Transverse colon (tissue), 4 donors: ENCODE results near the gene GNG7. TPM values are rescaled to one million over a fixed set of nuclear protein-coding genes. Genes with fewer than 3 reads are reported as not detected.
"Not testable (repeated sequence)": the region's sequence is repeated elsewhere in the genome, so short reads cannot be mapped to it uniquely, and the experiment has no call there.

Experiments
- DNase-seq: peaks from one replicate; pipeline ENCODE4 v3.0.0-alpha.2; 2019
- H3K27ac ChIP-seq, 4 donors: fragments of 200-600 bp; sonication (generic); 2 replicates each; pipeline ENCODE4 v1.5.1; 2016 to 2018; ENCODE audit warnings: inconsistent platforms in 4 of 4
- H3K27me3 ChIP-seq: fragments of 200-600 bp; sonication (generic); 2 replicates; pipeline ENCODE4 v1.5.1; 2017; ENCODE audit warnings: inconsistent platforms
- H3K36me3 ChIP-seq, 4 donors: fragments of 200-600 bp; sonication (generic); 2 replicates each; pipeline ENCODE4 v1.5.1; 2017 to 2019; ENCODE audit warnings: inconsistent platforms in 4 of 4
- H3K4me1 ChIP-seq, 4 donors: fragments of 200-600 bp; sonication (generic); 2 replicates each; pipeline ENCODE4 v1.5.1; 2017 to 2020; ENCODE audit warnings: inconsistent platforms in 4 of 4
- H3K4me3 ChIP-seq, 4 donors: fragments of 200-600 bp; sonication (generic); 1 replicate in 1 of 4; 2 replicates in 3 of 4; pipeline versions ENCODE4 v1.5.1 to v1.6.1; 2017 to 2019; ENCODE audit warnings: inconsistent platforms in 4 of 4
- H3K9me3 ChIP-seq, 2 donors: fragments of 200-600 bp; sonication (generic); 2 replicates each; pipeline ENCODE4 v1.5.1; 2017 to 2019; ENCODE audit warnings: inconsistent platforms in 2 of 2
- CTCF ChIP-seq, 5 experiments: fragments of 200-600 bp in 3 of 5; fragments of 450-650 bp in 2 of 5; sonication (generic) in 3 of 5; IDR thresholded peaks; 1 replicate in 2 of 5; 2 replicates in 3 of 5; pipeline ENCODE4 v1.5.1; 2016 to 2017; ENCODE audit warnings: antibody characterized with exemption in 5 of 5, inconsistent platforms in 3 of 5, mild to moderate bottlenecking in 2 of 5, moderate library complexity in 1 of 5
- EP300 ChIP-seq: sonication (generic); formaldehyde crosslinking; IDR thresholded peaks from one replicate; pipeline ENCODE4 v1.6.1; 2017; ENCODE audit warnings: antibody characterized with exemption, low read depth
- POLR2A ChIP-seq: fragments of 450-650 bp; IDR thresholded peaks from one replicate; pipeline ENCODE4 v1.6.1; 2016; ENCODE audit warnings: antibody characterized with exemption, mild to moderate bottlenecking, moderate library complexity
- POLR2AphosphoS5 ChIP-seq, 3 donors: sonication (generic); formaldehyde crosslinking; IDR thresholded peaks; one replicate each; pipeline ENCODE4 v1.6.1; 2016; ENCODE audit warnings: antibody characterized with exemption in 3 of 3
- WGBS, 2 donors: methylation state at CpG; one replicate each; pipeline ENCODE4 v1.1.5; 2018; ENCODE audit warnings: low coverage in 1 of 2; 5-methylcytosine and 5-hydroxymethylcytosine counted together
- in situ Hi-C, 4 donors: fragments of 200-750 bp; cut with MboI; loops; one replicate each; pipeline versions ENCODE4 v1.15.0 to v1.15.1; 2017; ENCODE audit warnings: low sequenced_read_pairs in 3 of 4, low pct_ligation_motif_present in 1 of 4, low pct_unique_long_range_greater_than_20kb in 1 of 4
- intact Hi-C: fragments of 100-400 bp; cut with DNase I; formaldehyde crosslinking; loops from one replicate; pipeline ENCODE4 v1.15.1; 2023; ENCODE audit warnings: low total_unique reads
- total RNA-seq, 4 donors: library from RNA; depleted of rRNA; stranded (reverse); fragments of >200 nt; gene quantifications; one replicate each; pipeline ENCODE4 v1.1.0, GENCODE V29; 2016

The GNG7 gene
- total RNA-seq, 4 donors from 2014 or later, result 1.6 to 13.1 (median 4.0) TPM

DNA sequence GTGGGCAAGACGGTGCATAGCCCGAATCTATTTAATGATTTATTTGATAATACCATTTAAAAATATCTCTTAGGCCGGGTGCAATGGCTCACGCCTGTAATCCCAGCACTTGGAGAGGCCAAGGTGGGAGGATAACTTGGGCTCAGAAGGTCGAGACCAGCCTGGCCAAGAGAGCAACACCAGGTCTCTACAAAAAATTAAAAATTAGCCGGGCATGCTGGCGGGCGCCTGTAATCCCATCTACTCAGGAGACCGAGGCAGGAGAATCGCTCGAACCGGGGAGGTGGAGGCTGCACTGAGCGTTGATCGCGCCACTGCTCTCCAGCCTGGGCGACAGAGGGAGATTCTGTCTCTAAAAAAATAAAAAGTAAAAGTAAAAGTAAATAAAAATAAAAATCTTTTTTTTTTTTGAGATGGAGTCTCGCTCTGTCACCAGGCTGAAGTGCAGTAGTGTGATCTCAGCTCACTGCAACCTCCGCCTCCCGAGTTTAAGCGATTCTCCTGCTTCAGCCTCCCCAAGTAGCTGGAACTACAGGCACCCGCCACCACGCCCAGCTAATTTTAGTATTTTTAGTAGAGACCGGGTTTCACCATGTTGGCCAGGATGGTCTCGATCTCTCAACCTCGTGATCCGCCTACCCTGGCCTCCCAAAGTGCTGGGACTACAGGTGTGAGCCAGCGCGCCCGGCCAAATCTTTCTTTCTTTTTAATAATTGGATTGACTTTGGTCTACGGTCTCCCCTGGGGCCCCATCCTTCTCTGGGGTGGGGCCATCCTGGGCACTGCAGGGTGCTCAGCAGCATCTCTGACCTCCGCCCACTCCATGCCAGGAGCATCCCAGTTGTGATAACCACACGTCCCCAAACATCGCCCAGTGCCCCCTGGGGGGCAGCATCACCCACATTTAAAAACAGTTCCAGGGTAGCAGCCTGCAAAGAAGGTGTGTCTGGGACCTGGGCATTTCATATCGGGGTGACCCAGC is 90.7 kb downstream of the GNG7 start:
- Histone ChIP-seq H3K27me3 (no peaks in the 10 kb centered on the region), H3K4me3 (no peak overlapping the region), H3K4me1 (peaks cover 0 to 22% (median 8%) of the 10 kb centered on the region in 4 donors), H3K27ac (peak overlapping the region in 3 of 4 donors; percentile 76 to 82 (median 77)), H3K36me3 (no peaks in the 10 kb centered on the region), H3K9me3 (no peaks in the 10 kb centered on the region)
- in situ Hi-C loops, result loop anchor here in 3 of 4 donors (5.0 to 25.0 kb wide), 4 partner anchors 137 to 299 kb away; partner anchors contain the start of genes GADD45B (in 1 of the 3) and LINGO3 (in 1 of the 3)
- WGBS, 2 donors, result 64 to 76% methylated on average over 16 to 34 of the region's 34 CpGs
- TF ChIP-seq POLR2AphosphoS5 (IDR thresholded peaks at IDR 0.05), result no peak
- TF ChIP-seq CTCF (IDR thresholded peaks at IDR 0.05), result peak in 1 of 5 experiments; percentile 39
- no peak for DNase-seq
- intact Hi-C loops, result loop anchor here (1.0 to 5.0 kb wide), 3 partner anchors 34 to 141 kb away; no protein-coding TSS in a partner anchor

DNA sequence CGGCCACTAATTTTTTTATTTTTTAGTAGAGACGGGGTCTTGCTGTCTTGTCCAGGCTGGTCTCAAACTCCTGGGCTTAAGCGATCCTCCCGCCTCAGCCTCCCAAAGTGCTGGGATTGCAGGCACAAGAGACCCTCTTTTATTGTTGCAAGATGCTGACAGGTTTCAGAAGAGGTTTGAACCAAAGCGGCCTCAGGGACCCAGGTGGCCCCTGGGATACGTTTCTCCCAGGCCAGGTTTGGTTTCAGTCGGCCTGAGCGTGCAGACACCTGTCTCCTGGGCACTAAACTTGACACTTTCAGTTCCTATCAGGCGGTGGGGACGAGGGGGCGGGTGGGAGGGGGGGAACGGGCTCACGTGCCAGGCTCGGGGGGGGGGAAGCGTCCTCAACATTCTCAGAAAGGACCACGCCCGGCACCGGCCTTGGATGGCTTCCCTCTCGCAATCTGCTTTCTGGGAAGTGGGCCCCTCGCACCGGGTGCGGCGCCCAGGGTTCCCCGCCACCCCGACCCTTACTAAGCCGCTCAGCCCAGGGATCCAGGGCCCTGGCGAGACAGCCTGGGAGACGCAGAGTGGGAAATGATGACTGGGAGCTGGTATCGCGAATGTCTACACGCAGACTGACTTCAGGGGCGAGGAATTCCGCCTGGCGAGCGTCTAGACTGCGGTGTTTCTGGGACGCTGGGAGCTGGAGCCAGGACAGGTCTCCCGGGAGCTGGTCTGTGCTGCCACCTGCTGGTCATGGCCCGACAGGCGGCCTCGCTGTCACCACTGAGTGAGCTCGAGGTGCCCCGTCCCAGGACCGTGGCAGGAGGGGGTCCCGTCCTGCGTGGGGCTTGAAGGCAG is 91.6 kb downstream of the GNG7 start:
- Histone ChIP-seq H3K9me3 (no peaks in the 10 kb centered on the region), H3K27ac (peak overlapping the region; percentile 74 to 82 (median 76)), H3K4me3 (peak overlapping the region; percentile 24 to 53 (median 30)), H3K36me3 (no peaks in the 10 kb centered on the region), H3K4me1 (peaks cover 0 to 19% (median 8%) of the 10 kb centered on the region in 4 donors), H3K27me3 (no peaks in the 10 kb centered on the region)
- TF ChIP-seq POLR2A, result no peak
- TF ChIP-seq CTCF (IDR thresholded peaks at IDR 0.05), result peak; percentile 96 to 98 (median 97)
- peak; percentile 65 for TF ChIP-seq EP300
- TF ChIP-seq POLR2AphosphoS5 (IDR thresholded peaks at IDR 0.05), result peak; percentile 66 to 68 (median 67)
- WGBS, 2 donors, result 12 to 93% methylated on average over 3 to 37 of the region's 46 CpGs
- intact Hi-C loops (loop anchor here (1.0 to 5.0 kb wide), 3 partner anchors 34 to 141 kb away; no protein-coding TSS in a partner anchor), in situ Hi-C loops (loop anchor here in 3 of 4 donors (5.0 to 25.0 kb wide), 4 partner anchors 136 to 299 kb away; partner anchors contain the start of genes GADD45B (in 1 of the 3) and LINGO3 (in 1 of the 3))
- DNase-seq, result peak; percentile 95

- H3K9me3 ChIP-seq, result no peaks in the 10 kb centered on the region
- peak overlapping the region in 2 of 4 donors; percentile 76 to 77 for H3K27ac ChIP-seq
- no peaks in the 10 kb centered on the region for H3K36me3 ChIP-seq
- TF ChIP-seq EP300 (no peak), CTCF (IDR thresholded peaks at IDR 0.05) (no peak), POLR2AphosphoS5 (IDR thresholded peaks at IDR 0.05) (no peak), POLR2A (no peak)
- intact Hi-C loops, result loop anchor here (5.0 to 10.0 kb wide), 2 partner anchors 32 to 65 kb away; no protein-coding TSS in a partner anchor
- peaks cover 0 to 19% (median 8%) of the 10 kb centered on the region in 4 donors for H3K4me1 ChIP-seq
- H3K4me3 ChIP-seq, result no peak overlapping the region
- 74% methylated on average over 19 of the region's 20 CpGs; no CpG with 5 or more reads in 1 of the 2 donors for WGBS, 2 donors
- H3K27me3 ChIP-seq, result no peaks in the 10 kb centered on the region
- in situ Hi-C loops, result loop anchor here in 3 of 4 donors (5.0 to 25.0 kb wide), 4 partner anchors 135 to 297 kb away; partner anchors contain the start of genes GADD45B (in 1 of the 3) and LINGO3 (in 1 of the 3)
- DNase-seq, result no peak
Observed at GRCh38 chr19:2609389-2610116, 92.9 kb downstream of the GNG7 start.

DNA sequence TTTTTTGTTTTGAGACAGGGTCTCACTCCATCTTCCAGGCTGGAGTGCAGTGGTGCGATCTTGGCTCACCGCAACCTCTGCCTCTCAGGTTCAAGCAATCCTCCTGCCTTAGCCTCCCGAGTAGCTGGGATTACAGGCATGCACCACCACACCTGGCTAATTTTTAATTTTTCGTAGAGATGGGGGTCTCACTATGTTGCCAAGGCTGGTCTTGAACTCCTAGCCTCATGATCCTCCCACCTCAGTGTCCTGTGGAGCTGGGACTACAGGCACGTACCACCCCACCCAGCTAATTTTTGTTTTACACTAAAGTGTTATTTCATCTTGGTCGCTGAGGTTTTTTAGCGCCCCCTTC is 93.5 kb downstream of the GNG7 start:
- peaks cover 0 to 19% (median 8%) of the 10 kb centered on the region in 4 donors for H3K4me1 ChIP-seq
- in situ Hi-C loops, result loop anchor here in 1 of 4 donors (25.0 kb wide), 1 partner anchor 297 kb away; the partner anchor contains the start of gene LINGO3
- not testable (repeated sequence) for H3K9me3 ChIP-seq, H3K27me3 ChIP-seq, DNase-seq, H3K36me3 ChIP-seq, H3K4me3 ChIP-seq
- H3K27ac ChIP-seq, result peak overlapping the region in 1 of 4 donors; percentile 76
- 89 to 100% methylated on average over 2 to 7 of the region's 7 CpGs for WGBS, 2 donors
- intact Hi-C loops, result loop anchor here (10.0 kb wide), 1 partner anchor 64 kb away; no protein-coding TSS in a partner anchor
